OCI-LY7 (cell line): ENCODE data around the gene SLBP. TPM values are rescaled to one million over a fixed set of nuclear protein-coding genes. Genes with fewer than 3 reads are reported as not detected.
A peak's percentile ranks its signal among the peaks of the same experiment; 100 is the strongest.

Source experiments
- BruUV-seq: library from RNA; stranded (reverse); fragments of 400-500 nt; replicated peaks from 2 replicates; lab custom pipeline; 2021; lab: Mats Ljungman, UMichigan
- CTCF ChIA-PET: fragments of 300-600 bp; sonication (Branson Sonifier 250); formaldehyde crosslinking; loops from one replicate; lab custom pipeline; 2022; ENCODE audit warnings: antibody characterized with exemption; ENCODE audit not compliant: unreplicated experiment; lab: Charles Lee
- POLR2A ChIA-PET: fragments of 300-600 bp; sonication (Branson Sonifier 250); formaldehyde crosslinking; loops from one replicate; lab custom pipeline; 2022; ENCODE audit warnings: antibody characterized with exemption; lab: Charles Lee
- DNase-seq: peaks from one replicate; pipeline ENCODE4 v3.0.0-alpha.2; 2015; ENCODE audit warnings: low spot score
- H2AFZ ChIP-seq: fragments of 200-600 bp; sonication (generic), shearing (Covaris generic); 2 replicates; pipeline ENCODE4 v1.6.1; 2014; ENCODE audit warnings: mild to moderate bottlenecking, antibody characterized with exemption, low read length, moderate library complexity
- H3K27ac ChIP-seq: fragments of 200-600 bp; sonication (generic); 2 replicates; pipeline ENCODE4 v1.5.1; 2014; ENCODE audit warnings: mixed run types, low read depth, mild to moderate bottlenecking, moderate library complexity, low read length, inconsistent platforms; ENCODE audit not compliant: poor library complexity, severe bottlenecking
- H3K36me3 ChIP-seq: fragments of 200-600 bp; sonication (generic); 2 replicates; pipeline ENCODE4 v1.6.1; 2014; ENCODE audit warnings: mild to moderate bottlenecking, antibody characterized with exemption, low read length, moderate library complexity, mixed read lengths; ENCODE audit not compliant: insufficient read depth
- H3K4me1 ChIP-seq: fragments of 200-600 bp; sonication (generic); 2 replicates; pipeline ENCODE4 v1.5.1; 2014; ENCODE audit warnings: mild to moderate bottlenecking, low read length; ENCODE audit not compliant: insufficient read depth, poor library complexity, severe bottlenecking
- H3K4me2 ChIP-seq: fragments of 200-600 bp; sonication (generic); 2 replicates; pipeline ENCODE4 v1.6.1; 2014; ENCODE audit warnings: mild to moderate bottlenecking, low read length
- H3K4me3 ChIP-seq: fragments of 200-600 bp; sonication (generic); 2 replicates; pipeline ENCODE4 v1.5.1; 2014; ENCODE audit warnings: mild to moderate bottlenecking, low read depth, low read length; ENCODE audit not compliant: poor library complexity, severe bottlenecking
- H3K79me2 ChIP-seq: fragments of 200-600 bp; sonication (generic); 2 replicates; pipeline ENCODE4 v1.6.1; 2016; ENCODE audit warnings: low read depth, mild to moderate bottlenecking, low read length, moderate library complexity, mixed read lengths; ENCODE audit not compliant: insufficient read depth
- H3K9me2 ChIP-seq: fragments of 200-600 bp; sonication (generic); 2 replicates; pipeline ENCODE4 v1.6.1; 2016; ENCODE audit warnings: mild to moderate bottlenecking, low read length, mixed read lengths; ENCODE audit not compliant: insufficient read depth
- H3K9me3 ChIP-seq: fragments of 200-600 bp; sonication (generic); 2 replicates; pipeline ENCODE4 v1.6.1; 2014; ENCODE audit warnings: mild to moderate bottlenecking, mixed run types, low read length, mixed read lengths
- H4K20me1 ChIP-seq: fragments of 200-600 bp; sonication (generic); 2 replicates; pipeline ENCODE4 v1.6.1; 2014; ENCODE audit warnings: mild to moderate bottlenecking, antibody characterized with exemption, low read length, moderate library complexity, mixed read lengths; ENCODE audit not compliant: insufficient read depth
- EZH2phosphoT487 ChIP-seq: fragments of 200-600 bp; sonication (generic); IDR thresholded peaks from 2 replicates; pipeline ENCODE4 v1.6.1; 2018; ENCODE audit warnings: low read depth, borderline replicate concordance, mild to moderate bottlenecking, mixed run types, antibody characterized with exemption, low read length, moderate library complexity, mixed read lengths
- intact Hi-C: fragments of 100-400 bp; cut with micrococcal nuclease; formaldehyde crosslinking; loops from one replicate; pipeline ENCODE4 v1.10.0; 2022; ENCODE audit not compliant: unreplicated experiment
- total RNA-seq, 2 experiments: library from RNA; depleted of rRNA in 1 of 2; stranded (reverse); fragments of >200 nt in 1 of 2; shearing (Covaris generic) in 1 of 2; gene quantifications; 2 replicates each; pipeline ENCODE4 v1.2.3, GENCODE V29; 2014 to 2022
- TF ChIP-seq, protein P1 (sequence below): fragments of 200-600 bp; sonication (generic); conservative IDR thresholded peaks from 2 replicates; pipeline ENCODE4 v1.5.1; 2014; ENCODE audit warnings: mild to moderate bottlenecking, antibody characterized with exemption, low read length, moderate library complexity, mixed read lengths

Gene SLBP
- total RNA-seq, 2 experiments from 2014 or later: 159 to 196 TPM

DNA sequence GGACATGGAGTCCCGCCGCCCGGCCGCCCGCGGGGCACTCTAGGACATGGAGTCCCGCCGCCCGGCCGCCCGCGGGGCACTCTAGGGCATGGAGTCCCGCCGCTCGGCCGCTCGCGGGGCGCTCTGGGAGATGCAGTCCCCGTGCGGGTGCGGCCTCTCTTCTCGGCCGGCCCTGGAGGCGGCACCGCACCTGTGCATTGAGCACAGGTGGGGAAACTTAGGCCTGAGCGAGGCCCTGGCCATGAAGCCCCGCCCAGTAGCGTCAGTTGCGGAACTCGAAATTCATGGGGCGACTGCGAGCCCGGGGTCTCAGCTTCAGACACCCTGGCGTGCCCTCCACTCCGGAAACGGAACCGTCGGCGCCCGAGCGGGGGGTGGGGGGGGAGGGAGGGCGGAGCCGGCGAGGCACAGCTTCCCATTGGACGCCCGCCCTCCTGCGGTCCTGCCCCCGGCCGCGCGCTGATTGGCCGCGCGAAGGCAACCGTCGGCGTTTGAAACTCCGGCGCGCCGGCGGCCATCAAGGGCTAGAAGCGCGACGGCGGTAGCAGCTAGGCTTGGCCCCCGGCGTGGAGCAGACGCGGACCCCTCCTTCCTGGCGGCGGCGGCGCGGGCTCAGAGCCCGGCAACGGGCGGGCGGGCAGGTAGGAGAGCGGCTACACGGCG is 9.0 kb upstream of the SLBP start, which contains the start of the genes TACC3 and TMEM129:
TSS of gene TACC3 (plus strand) at position 519 of the 663 bp plus-strand sequence. CDS start 1,901 bp downstream, outside the sequence.
TSS of gene TMEM129 (minus strand) at position 321 of the 663 bp plus-strand sequence. CDS start 486 bp downstream, outside the sequence.
- peak; percentile 98 for DNase-seq
- H3K4me2 ChIP-seq: peak within 1 kb of the TSS; percentile 91
- H3K36me3 ChIP-seq: peaks cover 70% of the 10 kb centered on the region
- H3K27ac ChIP-seq: peak within 1 kb of the TSS; percentile 90
- no peaks in the 10 kb centered on the region for H3K9me3 ChIP-seq
- no peak within 1 kb of the TSS for H2AFZ ChIP-seq
- peaks cover 75% of the 10 kb centered on the region for H3K4me1 ChIP-seq
- ChIA-PET POLR2A (interaction anchor here (1.9 to 4.2 kb wide), 2 partner anchors 9 to 12 kb away, joined by 10 to 16 read pairs; partner anchors contain the start of gene SLBP), CTCF (interaction anchor here (0.6 kb wide), 1 partner anchor 129 kb away, joined by 4 read pairs; no protein-coding TSS in a partner anchor)
- TF ChIP-seq EZH2phosphoT487: no peak
- TF ChIP-seq, protein P1, sequence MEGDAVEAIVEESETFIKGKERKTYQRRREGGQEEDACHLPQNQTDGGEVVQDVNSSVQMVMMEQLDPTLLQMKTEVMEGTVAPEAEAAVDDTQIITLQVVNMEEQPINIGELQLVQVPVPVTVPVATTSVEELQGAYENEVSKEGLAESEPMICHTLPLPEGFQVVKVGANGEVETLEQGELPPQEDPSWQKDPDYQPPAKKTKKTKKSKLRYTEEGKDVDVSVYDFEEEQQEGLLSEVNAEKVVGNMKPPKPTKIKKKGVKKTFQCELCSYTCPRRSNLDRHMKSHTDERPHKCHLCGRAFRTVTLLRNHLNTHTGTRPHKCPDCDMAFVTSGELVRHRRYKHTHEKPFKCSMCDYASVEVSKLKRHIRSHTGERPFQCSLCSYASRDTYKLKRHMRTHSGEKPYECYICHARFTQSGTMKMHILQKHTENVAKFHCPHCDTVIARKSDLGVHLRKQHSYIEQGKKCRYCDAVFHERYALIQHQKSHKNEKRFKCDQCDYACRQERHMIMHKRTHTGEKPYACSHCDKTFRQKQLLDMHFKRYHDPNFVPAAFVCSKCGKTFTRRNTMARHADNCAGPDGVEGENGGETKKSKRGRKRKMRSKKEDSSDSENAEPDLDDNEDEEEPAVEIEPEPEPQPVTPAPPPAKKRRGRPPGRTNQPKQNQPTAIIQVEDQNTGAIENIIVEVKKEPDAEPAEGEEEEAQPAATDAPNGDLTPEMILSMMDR: no peak
- H3K79me2 ChIP-seq: peaks cover 61% of the 10 kb centered on the region
- H3K4me3 ChIP-seq: peak within 1 kb of the TSS; percentile 94
- BruUV-seq: no TSS peak
- intact Hi-C loops: loop anchor here (1.0 to 5.0 kb wide), 3 partner anchors 135 to 521 kb away; partner anchors contain the start of genes HAUS3, LETM1, POLN and UVSSA
- peaks cover 23% of the 10 kb centered on the region for H4K20me1 ChIP-seq
- no peaks in the 10 kb centered on the region for H3K9me2 ChIP-seq

DNA sequence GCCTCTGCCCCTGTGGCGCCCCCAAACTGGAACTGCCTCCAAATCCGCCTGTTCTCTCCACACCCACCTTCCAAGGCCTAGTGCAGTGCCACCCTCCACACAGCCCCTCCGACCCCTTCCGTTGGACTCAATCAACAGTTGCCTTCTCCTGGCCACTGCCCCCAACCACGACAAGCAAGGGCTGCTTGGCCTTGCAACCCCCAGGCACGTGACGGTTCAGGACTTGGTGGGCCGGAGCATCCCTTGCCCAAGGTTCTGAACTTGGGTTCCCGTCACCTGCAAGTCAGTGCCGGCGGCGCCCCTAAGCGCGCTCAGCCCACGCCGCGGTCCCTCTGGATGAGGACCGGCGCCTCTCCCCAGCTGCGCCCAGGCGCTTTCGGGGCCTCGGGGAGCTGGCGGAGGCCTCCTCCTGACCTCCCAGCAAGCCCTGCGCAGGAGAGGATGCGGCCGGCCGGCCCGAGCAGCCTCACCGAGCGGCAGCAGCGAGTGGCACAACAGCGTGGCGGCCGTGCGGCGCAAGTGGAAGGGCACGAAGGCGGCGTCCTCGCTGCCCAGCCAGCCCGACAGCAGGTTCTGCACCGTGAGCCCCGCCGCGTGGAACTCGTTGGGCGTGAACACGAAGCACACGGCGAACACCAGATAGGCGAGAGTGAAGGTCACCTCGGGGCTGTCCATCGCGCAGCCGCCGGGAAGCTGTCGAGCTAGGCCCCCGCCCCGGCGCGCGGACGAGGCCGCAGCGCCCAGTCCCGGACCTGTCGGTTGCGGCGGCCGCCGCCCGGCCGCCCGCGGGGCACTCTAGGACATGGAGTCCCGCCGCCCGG is 8.3 kb upstream of the SLBP start:
- intact Hi-C loops: loop anchor here (2.0 to 5.0 kb wide), 2 partner anchors 374 to 522 kb away; partner anchors contain the start of genes HAUS3, POLN and UVSSA
- Histone ChIP-seq H3K36me3 (peaks cover 70% of the 10 kb centered on the region), H3K9me2 (no peaks in the 10 kb centered on the region), H3K27ac (peak overlapping the region; percentile 85), H3K4me2 (peak overlapping the region; percentile 91), H3K79me2 (peaks cover 61% of the 10 kb centered on the region), H4K20me1 (peaks cover 15% of the 10 kb centered on the region), H3K4me1 (peaks cover 75% of the 10 kb centered on the region), H3K4me3 (peak overlapping the region; percentile 76), H2AFZ (no peak overlapping the region), H3K9me3 (no peaks in the 10 kb centered on the region)
- ChIA-PET POLR2A (interaction anchor here (1.9 to 4.2 kb wide), 2 partner anchors 8 to 11 kb away, joined by 10 to 16 read pairs; partner anchors contain the start of gene SLBP), CTCF (interaction anchor here (0.6 kb wide), 1 partner anchor 130 kb away, joined by 4 read pairs; no protein-coding TSS in a partner anchor)
- TF ChIP-seq EZH2phosphoT487: no peak
- TF ChIP-seq, protein P1: no peak
- peak; percentile 71 for DNase-seq
- BruUV-seq: no TSS peak
